Naive thymus-derived CD4-positive, alpha-beta T cell (primary cell): ENCODE results near the gene RNGTT. TPM values are rescaled to one million over a fixed set of nuclear protein-coding genes. Genes with fewer than 3 reads are reported as not detected.

ENCODE experiments used
- ATAC-seq: fragments of 150-1000 bp; cut with Tn5 transposase; 2 replicates; pipeline ENCODE4 v1.10.0; 2021; ENCODE audit warnings: mild to moderate bottlenecking, moderate library complexity
- CTCF ChIA-PET: fragments of 350-600 bp; sonication (Branson Sonifier 250); formaldehyde crosslinking; loops from one replicate; lab custom pipeline; 2021; ENCODE audit warnings: antibody characterized with exemption; lab: Charles Lee
- POLR2A ChIA-PET: fragments of 350-600 bp; sonication (Branson Sonifier 250); formaldehyde crosslinking; loops from one replicate; lab custom pipeline; 2021; ENCODE audit warnings: antibody characterized with exemption, inconsistent platforms; lab: Charles Lee
- DNase-seq, 9 donors: peaks; one replicate each; pipeline versions ENCODE4 v3.0.0 to v3.0.0-alpha.2; 2020 to 2022; ENCODE audit warnings: mixed read lengths in 1 of 9
- H3K27ac ChIP-seq: one replicate; pipeline ENCODE4 v1.7.0; 2013; ENCODE audit warnings: mild to moderate bottlenecking, low read depth, low read length, moderate library complexity
- H3K27me3 ChIP-seq, 2 donors: one replicate each; pipeline ENCODE4 v1.7.0; 2013; ENCODE audit warnings: low read length in 2 of 2, mild to moderate bottlenecking in 2 of 2, moderate library complexity in 2 of 2; ENCODE audit not compliant: control insufficient read depth in 2 of 2, insufficient read depth in 2 of 2
- H3K36me3 ChIP-seq, 3 experiments: 1 replicate in 2 of 3; 2 replicates in 1 of 3; pipeline ENCODE4 v1.7.0; 2013; ENCODE audit warnings: low read length in 3 of 3, mild to moderate bottlenecking in 3 of 3, moderate library complexity in 1 of 3; ENCODE audit not compliant: insufficient read depth in 3 of 3, control insufficient read depth in 2 of 3
- H3K4me1 ChIP-seq, 2 donors: one replicate each; pipeline ENCODE4 v1.7.0; 2013; ENCODE audit warnings: low read length in 2 of 2, mild to moderate bottlenecking in 2 of 2, moderate library complexity in 1 of 2; ENCODE audit not compliant: control insufficient read depth in 2 of 2, insufficient read depth in 2 of 2
- H3K4me3 ChIP-seq: 2 replicates; pipeline ENCODE4 v1.7.0; 2013; ENCODE audit warnings: mild to moderate bottlenecking, low read length
- H3K9me3 ChIP-seq, 3 experiments: 1 replicate in 2 of 3; 2 replicates in 1 of 3; pipeline ENCODE4 v1.7.0; 2013; ENCODE audit warnings: low read length in 3 of 3; ENCODE audit not compliant: control insufficient read depth in 2 of 3
- H3K27ac Mint-ChIP-seq, 9 donors: one replicate each; pipeline ENCODE4 v1.8.0; 2020 to 2022; ENCODE audit warnings: mixed read lengths in 9 of 9, mild to moderate bottlenecking in 8 of 9, moderate library complexity in 5 of 9, inconsistent platforms in 2 of 9
- H3K27me3 Mint-ChIP-seq, 5 donors: one replicate each; pipeline ENCODE4 v1.8.0; 2021 to 2022; ENCODE audit warnings: mixed read lengths in 5 of 5, mild to moderate bottlenecking in 1 of 5
- H3K36me3 Mint-ChIP-seq, 5 donors: one replicate each; pipeline ENCODE4 v1.8.0; 2020 to 2022; ENCODE audit warnings: mixed read lengths in 5 of 5, mild to moderate bottlenecking in 3 of 5, inconsistent platforms in 1 of 5
- H3K4me1 Mint-ChIP-seq, 7 donors: one replicate each; pipeline ENCODE4 v1.8.0; 2020 to 2022; ENCODE audit warnings: mixed read lengths in 7 of 7, mild to moderate bottlenecking in 3 of 7, inconsistent platforms in 1 of 7
- H3K4me3 Mint-ChIP-seq, 10 donors: one replicate each; pipeline ENCODE4 v1.8.0; 2020 to 2022; ENCODE audit warnings: mild to moderate bottlenecking in 10 of 10, mixed read lengths in 10 of 10, moderate library complexity in 6 of 10, inconsistent platforms in 2 of 10
- H3K9me3 Mint-ChIP-seq, 11 donors: one replicate each; pipeline ENCODE4 v1.8.0; 2020 to 2022; ENCODE audit warnings: mixed read lengths in 11 of 11, mild to moderate bottlenecking in 4 of 11, inconsistent platforms in 1 of 11, moderate library complexity in 1 of 11
- intact Hi-C, 2 donors: fragments of 100-400 bp; cut with micrococcal nuclease; formaldehyde crosslinking; loops; one replicate each; pipeline ENCODE4 v1.15.1; 2023
- polyA plus RNA-seq, 2 donors: library from polyadenylated mRNA; unstranded; fragments of 300-500 nt; fragmentation: Illumina TruSeq; gene quantifications; one replicate each; pipeline ENCODE4 v1.2.3, GENCODE V29; 2021
- total RNA-seq, 6 experiments: library from RNA in 5 of 6; stranded (reverse) in 5 of 6; gene quantifications; 1 replicate in 5 of 6; 2 replicates in 1 of 6; pipeline ENCODE4 v1.2.3 and lab custom pipeline; 2021 to 2026

Gene RNGTT
- total and polyA plus RNA-seq, 7 experiments from 2014 or later: 15.4 to 26.5 (median 19.3) TPM

GRCh38 chr6:88871498-88871897 is 91.9 kb downstream of the RNGTT start:
- no peaks in the 10 kb centered on the region for H3K9me3 Mint-ChIP-seq
- peaks cover 0 to 6% (median 4%) of the 10 kb centered on the region in 5 donors for H3K36me3 Mint-ChIP-seq
- peaks cover 8 to 40% (median 26%) of the 10 kb centered on the region in 7 donors for H3K4me1 Mint-ChIP-seq
- no peak for DNase-seq
- Histone ChIP-seq H3K4me3 (no peak overlapping the region), H3K4me1 (no peaks in the 10 kb centered on the region), H3K36me3 (no peaks in the 10 kb centered on the region), H3K9me3 (no peaks in the 10 kb centered on the region), H3K27me3 (no peaks in the 10 kb centered on the region), H3K27ac (no peak overlapping the region)
- no peak overlapping the region for H3K27ac Mint-ChIP-seq
- ChIA-PET POLR2A (no interaction called here), CTCF (interaction anchor here (0.5 to 3.6 kb wide), 17 partner anchors 8 to 1481 kb away, joined by 3 to 19 read pairs (median 4); no protein-coding TSS in a partner anchor)
- intact Hi-C loops: loop anchor here in 1 of 2 donors (2.0 kb wide), 1 partner anchor 91 kb away; no protein-coding TSS in a partner anchor
- ATAC-seq: no peak
- H3K27me3 Mint-ChIP-seq: no peaks in the 10 kb centered on the region
- H3K4me3 Mint-ChIP-seq: no peak overlapping the region

GRCh38 chr6:88870717-88871330 is 92.6 kb downstream of the RNGTT start:
- no peak overlapping the region for H3K27ac Mint-ChIP-seq
- Histone ChIP-seq H3K36me3 (no peaks in the 10 kb centered on the region), H3K4me3 (no peak overlapping the region), H3K27me3 (no peaks in the 10 kb centered on the region), H3K9me3 (no peaks in the 10 kb centered on the region), H3K4me1 (no peaks in the 10 kb centered on the region), H3K27ac (no peak overlapping the region)
- intact Hi-C loops: loop anchor here (1.0 to 2.0 kb wide), 7 partner anchors 90 to 1805 kb away; no protein-coding TSS in a partner anchor
- peaks cover 0 to 10% (median 4%) of the 10 kb centered on the region in 5 donors for H3K36me3 Mint-ChIP-seq
- peaks cover 15 to 46% (median 29%) of the 10 kb centered on the region in 7 donors for H3K4me1 Mint-ChIP-seq
- no peaks in the 10 kb centered on the region for H3K9me3 Mint-ChIP-seq
- CTCF ChIA-PET: interaction anchor here (0.5 to 3.6 kb wide), 20 partner anchors 9 to 1791 kb away, joined by 3 to 19 read pairs (median 4); no protein-coding TSS in a partner anchor
- no peaks in the 10 kb centered on the region for H3K27me3 Mint-ChIP-seq
- peak in 7 of 9 donors; percentile 12 to 54 (median 47) for DNase-seq
- peak; percentile 60 for ATAC-seq
- POLR2A ChIA-PET: no interaction called here
- no peak overlapping the region for H3K4me3 Mint-ChIP-seq

- H3K27me3 ChIP-seq: no peaks in the 10 kb centered on the region
- H3K9me3 ChIP-seq: no peaks in the 10 kb centered on the region
- Mint-ChIP-seq H3K27ac (no peak overlapping the region), H3K36me3 (peaks cover 0 to 16% (median 4%) of the 10 kb centered on the region in 5 donors), H3K9me3 (no peaks in the 10 kb centered on the region), H3K27me3 (no peaks in the 10 kb centered on the region), H3K4me3 (no peak overlapping the region), H3K4me1 (peaks cover 26 to 48% (median 36%) of the 10 kb centered on the region in 7 donors)
- no peaks in the 10 kb centered on the region for H3K36me3 ChIP-seq
- H3K4me3 ChIP-seq: no peak overlapping the region
- ChIA-PET CTCF (interaction anchor here (0.6 to 3.6 kb wide), 9 partner anchors 9 to 1476 kb away, joined by 3 to 19 read pairs (median 3); no protein-coding TSS in a partner anchor), POLR2A (interaction anchor here (0.6 kb wide), 1 partner anchor 370 kb away, joined by 7 read pairs; no protein-coding TSS in a partner anchor)
- intact Hi-C loops: loop anchor here (1.0 to 5.0 kb wide), 9 partner anchors 15 to 1803 kb away; partner anchors contain the start of gene CFAP206 (in 1 of the 2)
- peaks cover 0 to 4% of the 10 kb centered on the region in 2 donors for H3K4me1 ChIP-seq
- no peak for ATAC-seq
- DNase-seq: no peak
- H3K27ac ChIP-seq: no peak overlapping the region
Measured at GRCh38 chr6:88869263-88870020, 94.0 kb downstream of the RNGTT start.

- POLR2A ChIA-PET: no interaction called here
- Mint-ChIP-seq H3K9me3 (no peaks in the 10 kb centered on the region), H3K4me1 (peaks cover 24 to 39% (median 33%) of the 10 kb centered on the region in 7 donors), H3K36me3 (peaks cover 4 to 20% (median 4%) of the 10 kb centered on the region in 5 donors), H3K27me3 (no peaks in the 10 kb centered on the region), H3K27ac (peak overlapping the region in 1 of 9 donors; percentile 1), H3K4me3 (no peak overlapping the region)
- intact Hi-C loops: loop anchor here in 1 of 2 donors (2.0 to 5.0 kb wide), 2 partner anchors 13 to 1461 kb away; partner anchors contain the start of gene CFAP206
- Histone ChIP-seq H3K27me3 (no peaks in the 10 kb centered on the region), H3K4me1 (peaks cover 0 to 4% of the 10 kb centered on the region in 2 donors), H3K27ac (no peak overlapping the region), H3K36me3 (no peaks in the 10 kb centered on the region), H3K9me3 (no peaks in the 10 kb centered on the region), H3K4me3 (no peak overlapping the region)
- DNase-seq (no peak), ATAC-seq (no peak)
- CTCF ChIA-PET: interaction anchor here (0.6 to 2.4 kb wide), 4 partner anchors 11 to 1241 kb away, joined by 3 to 11 read pairs (median 3); no protein-coding TSS in a partner anchor
Measured at GRCh38 chr6:88867841-88868731, 95.3 kb downstream of the RNGTT start.

- peaks cover 21 to 36% (median 33%) of the 10 kb centered on the region in 7 donors for H3K4me1 Mint-ChIP-seq
- ChIA-PET CTCF (interaction anchor here (1.1 kb wide), 1 partner anchor 936 kb away, joined by 4 read pairs; no protein-coding TSS in a partner anchor), POLR2A (no interaction called here)
- Histone ChIP-seq H3K27me3 (no peaks in the 10 kb centered on the region), H3K36me3 (no peaks in the 10 kb centered on the region), H3K4me1 (peaks cover 0 to 4% of the 10 kb centered on the region in 2 donors), H3K27ac (no peak overlapping the region), H3K4me3 (no peak overlapping the region), H3K9me3 (no peaks in the 10 kb centered on the region)
- ATAC-seq (no peak), DNase-seq (no peak)
- no peak overlapping the region for H3K4me3 Mint-ChIP-seq
- no peaks in the 10 kb centered on the region for H3K27me3 Mint-ChIP-seq
- H3K36me3 Mint-ChIP-seq: peaks cover 8 to 27% (median 16%) of the 10 kb centered on the region in 5 donors
- H3K27ac Mint-ChIP-seq: peak overlapping the region in 1 of 9 donors; percentile 50
- no peaks in the 10 kb centered on the region for H3K9me3 Mint-ChIP-seq
- intact Hi-C loops: loop anchor here in 1 of 2 donors (5.0 kb wide), 1 partner anchor 1460 kb away; the partner anchor contains the start of gene CFAP206
Measured at GRCh38 chr6:88866856-88867255, 96.6 kb downstream of the RNGTT start.
